Liver (tissue), 3 donors: ENCODE measurements around the gene LSAMP.

Experiments
- FOXA1 ChIP-seq: IDR thresholded peaks from 2 replicates; pipeline ENCODE4 v1.6.1; 2016; ENCODE audit warnings: antibody characterized with exemption
- FOXA2 ChIP-seq: IDR thresholded peaks from 2 replicates; pipeline ENCODE4 v1.6.1; 2016; ENCODE audit warnings: antibody characterized with exemption
- GABPA ChIP-seq, 2 donors: IDR thresholded peaks in 1 of 2; conservative IDR thresholded peaks in 1 of 2; 2 replicates each; pipeline ENCODE4 v1.6.1; 2016; ENCODE audit warnings: antibody characterized with exemption in 2 of 2, mild to moderate bottlenecking in 1 of 2, moderate library complexity in 1 of 2
- RAD21 ChIP-seq, 2 donors: IDR thresholded peaks; 2 replicates each; pipeline ENCODE4 v1.6.1; 2016; ENCODE audit warnings: antibody characterized with exemption in 2 of 2, mild to moderate bottlenecking in 2 of 2
- YY1 ChIP-seq: IDR thresholded peaks from 2 replicates; pipeline ENCODE4 v1.6.1; 2016; ENCODE audit warnings: antibody characterized with exemption, mild to moderate bottlenecking
- TF ChIP-seq, protein P1 (sequence below): fragments of 150-350 bp; IDR thresholded peaks from 2 replicates; pipeline ENCODE4 v1.5.1; 2017; ENCODE audit warnings: improper control_type of control experiment, low read depth, low read length; ENCODE audit not compliant: missing input control
- TF ChIP-seq, protein P2 (sequence below): IDR thresholded peaks from 2 replicates; pipeline ENCODE4 v1.6.1; 2016; ENCODE audit warnings: antibody characterized with exemption
- TF ChIP-seq, protein P3 (sequence below): IDR thresholded peaks from 2 replicates; pipeline ENCODE4 v1.6.1; 2016; ENCODE audit warnings: antibody characterized with exemption, mild to moderate bottlenecking
- donor health status: healthy.
- donor health status: healthy.

DNA sequence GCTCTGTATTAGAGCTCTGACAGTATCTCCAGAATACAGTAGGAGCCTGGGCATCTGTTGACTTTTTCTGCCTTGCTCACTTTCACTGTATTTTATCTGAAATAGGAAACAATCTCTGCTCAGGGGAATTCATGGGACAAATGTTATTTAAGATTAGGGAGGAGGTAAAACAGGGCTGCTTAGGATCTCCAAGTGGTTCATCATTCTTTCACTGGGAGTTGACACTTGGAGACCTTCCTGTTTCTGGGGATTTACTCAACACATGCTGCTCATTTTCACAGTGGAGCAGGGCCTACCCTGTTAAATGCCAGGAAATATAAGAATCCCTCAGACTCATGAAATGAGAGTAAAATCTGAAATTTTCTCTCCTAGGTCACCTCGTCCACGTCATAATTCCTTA is 636.5 kb downstream of the LSAMP start:
- TF ChIP-seq FOXA2, result no peak
- TF ChIP-seq, protein P1, sequence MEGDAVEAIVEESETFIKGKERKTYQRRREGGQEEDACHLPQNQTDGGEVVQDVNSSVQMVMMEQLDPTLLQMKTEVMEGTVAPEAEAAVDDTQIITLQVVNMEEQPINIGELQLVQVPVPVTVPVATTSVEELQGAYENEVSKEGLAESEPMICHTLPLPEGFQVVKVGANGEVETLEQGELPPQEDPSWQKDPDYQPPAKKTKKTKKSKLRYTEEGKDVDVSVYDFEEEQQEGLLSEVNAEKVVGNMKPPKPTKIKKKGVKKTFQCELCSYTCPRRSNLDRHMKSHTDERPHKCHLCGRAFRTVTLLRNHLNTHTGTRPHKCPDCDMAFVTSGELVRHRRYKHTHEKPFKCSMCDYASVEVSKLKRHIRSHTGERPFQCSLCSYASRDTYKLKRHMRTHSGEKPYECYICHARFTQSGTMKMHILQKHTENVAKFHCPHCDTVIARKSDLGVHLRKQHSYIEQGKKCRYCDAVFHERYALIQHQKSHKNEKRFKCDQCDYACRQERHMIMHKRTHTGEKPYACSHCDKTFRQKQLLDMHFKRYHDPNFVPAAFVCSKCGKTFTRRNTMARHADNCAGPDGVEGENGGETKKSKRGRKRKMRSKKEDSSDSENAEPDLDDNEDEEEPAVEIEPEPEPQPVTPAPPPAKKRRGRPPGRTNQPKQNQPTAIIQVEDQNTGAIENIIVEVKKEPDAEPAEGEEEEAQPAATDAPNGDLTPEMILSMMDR, result no peak
- TF ChIP-seq, protein P2, sequence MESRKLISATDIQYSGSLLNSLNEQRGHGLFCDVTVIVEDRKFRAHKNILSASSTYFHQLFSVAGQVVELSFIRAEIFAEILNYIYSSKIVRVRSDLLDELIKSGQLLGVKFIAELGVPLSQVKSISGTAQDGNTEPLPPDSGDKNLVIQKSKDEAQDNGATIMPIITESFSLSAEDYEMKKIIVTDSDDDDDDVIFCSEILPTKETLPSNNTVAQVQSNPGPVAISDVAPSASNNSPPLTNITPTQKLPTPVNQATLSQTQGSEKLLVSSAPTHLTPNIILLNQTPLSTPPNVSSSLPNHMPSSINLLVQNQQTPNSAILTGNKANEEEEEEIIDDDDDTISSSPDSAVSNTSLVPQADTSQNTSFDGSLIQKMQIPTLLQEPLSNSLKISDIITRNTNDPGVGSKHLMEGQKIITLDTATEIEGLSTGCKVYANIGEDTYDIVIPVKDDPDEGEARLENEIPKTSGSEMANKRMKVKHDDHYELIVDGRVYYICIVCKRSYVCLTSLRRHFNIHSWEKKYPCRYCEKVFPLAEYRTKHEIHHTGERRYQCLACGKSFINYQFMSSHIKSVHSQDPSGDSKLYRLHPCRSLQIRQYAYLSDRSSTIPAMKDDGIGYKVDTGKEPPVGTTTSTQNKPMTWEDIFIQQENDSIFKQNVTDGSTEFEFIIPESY, result no peak
- TF ChIP-seq YY1, result no peak
- no peak for TF ChIP-seq RAD21 (IDR thresholded peaks at IDR 0.05)
- TF ChIP-seq GABPA (IDR thresholded peaks at IDR 0.05 in 1 of 2, conservative IDR thresholded peaks at IDR 0.05 in 1 of 2), result no peak
- TF ChIP-seq FOXA1, result no peak
- TF ChIP-seq, protein P3, sequence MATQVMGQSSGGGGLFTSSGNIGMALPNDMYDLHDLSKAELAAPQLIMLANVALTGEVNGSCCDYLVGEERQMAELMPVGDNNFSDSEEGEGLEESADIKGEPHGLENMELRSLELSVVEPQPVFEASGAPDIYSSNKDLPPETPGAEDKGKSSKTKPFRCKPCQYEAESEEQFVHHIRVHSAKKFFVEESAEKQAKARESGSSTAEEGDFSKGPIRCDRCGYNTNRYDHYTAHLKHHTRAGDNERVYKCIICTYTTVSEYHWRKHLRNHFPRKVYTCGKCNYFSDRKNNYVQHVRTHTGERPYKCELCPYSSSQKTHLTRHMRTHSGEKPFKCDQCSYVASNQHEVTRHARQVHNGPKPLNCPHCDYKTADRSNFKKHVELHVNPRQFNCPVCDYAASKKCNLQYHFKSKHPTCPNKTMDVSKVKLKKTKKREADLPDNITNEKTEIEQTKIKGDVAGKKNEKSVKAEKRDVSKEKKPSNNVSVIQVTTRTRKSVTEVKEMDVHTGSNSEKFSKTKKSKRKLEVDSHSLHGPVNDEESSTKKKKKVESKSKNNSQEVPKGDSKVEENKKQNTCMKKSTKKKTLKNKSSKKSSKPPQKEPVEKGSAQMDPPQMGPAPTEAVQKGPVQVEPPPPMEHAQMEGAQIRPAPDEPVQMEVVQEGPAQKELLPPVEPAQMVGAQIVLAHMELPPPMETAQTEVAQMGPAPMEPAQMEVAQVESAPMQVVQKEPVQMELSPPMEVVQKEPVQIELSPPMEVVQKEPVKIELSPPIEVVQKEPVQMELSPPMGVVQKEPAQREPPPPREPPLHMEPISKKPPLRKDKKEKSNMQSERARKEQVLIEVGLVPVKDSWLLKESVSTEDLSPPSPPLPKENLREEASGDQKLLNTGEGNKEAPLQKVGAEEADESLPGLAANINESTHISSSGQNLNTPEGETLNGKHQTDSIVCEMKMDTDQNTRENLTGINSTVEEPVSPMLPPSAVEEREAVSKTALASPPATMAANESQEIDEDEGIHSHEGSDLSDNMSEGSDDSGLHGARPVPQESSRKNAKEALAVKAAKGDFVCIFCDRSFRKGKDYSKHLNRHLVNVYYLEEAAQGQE, result no peak
